Neural cell (in vitro differentiated cells): ENCODE results near the gene BTBD17. TPM values are rescaled to one million over a fixed set of nuclear protein-coding genes. Genes with fewer than 3 reads are reported as not detected.

Experiments used
- H2AFZ ChIP-seq: fragments of 200-600, 300-800 bp; sonication (generic), shearing (Covaris generic); 2 replicates; pipeline ENCODE4 v1.6.0; 2014; ENCODE audit warnings: low read depth, mild to moderate bottlenecking, antibody characterized with exemption, low read length, moderate library complexity
- H3F3A ChIP-seq: fragments of 200-600 bp; shearing (Covaris generic); 2 replicates; pipeline ENCODE4 v1.6.1; 2016; ENCODE audit warnings: mild to moderate bottlenecking, moderate library complexity, mixed read lengths, antibody characterized with exemption, low read length; ENCODE audit not compliant: insufficient read depth, poor library complexity, severe bottlenecking
- H3K27ac ChIP-seq: fragments of 200-600, 300-800 bp; sonication (generic), shearing (Covaris generic); 2 replicates; pipeline ENCODE4 v1.5.1; 2014; ENCODE audit warnings: mild to moderate bottlenecking, low read length, moderate library complexity
- H3K27me3 ChIP-seq: fragments of 300-800, 200-600 bp; sonication (generic), shearing (Covaris generic); 2 replicates; pipeline ENCODE4 v1.6.0; 2014; ENCODE audit warnings: mild to moderate bottlenecking, low read depth, low read length, moderate library complexity; ENCODE audit not compliant: insufficient read depth
- H3K36me3 ChIP-seq: fragments of 300-800, 200-600 bp; sonication (generic), shearing (Covaris generic); 2 replicates; pipeline ENCODE4 v1.5.1; 2014; ENCODE audit warnings: mild to moderate bottlenecking, antibody characterized with exemption, low read length, moderate library complexity; ENCODE audit not compliant: insufficient read depth
- H3K4me2 ChIP-seq: fragments of 300-800, 200-600 bp; sonication (generic), shearing (Covaris generic); 2 replicates; pipeline ENCODE4 v1.6.0; 2014; ENCODE audit warnings: mild to moderate bottlenecking, low read length
- H3K4me3 ChIP-seq: fragments of 300-800, 200-600 bp; sonication (generic), shearing (Covaris generic); 2 replicates; pipeline ENCODE4 v1.5.1; 2014; ENCODE audit warnings: mild to moderate bottlenecking, low read length, moderate library complexity
- H3K79me2 ChIP-seq: fragments of 200-600 bp; shearing (Covaris generic); replicated peaks from 2 replicates; pipeline ENCODE4 v1.6.0; 2014; ENCODE audit warnings: mild to moderate bottlenecking, low read length, moderate library complexity; ENCODE audit not compliant: insufficient read depth
- H3K9ac ChIP-seq: fragments of 300-800, 200-600 bp; sonication (generic), shearing (Covaris generic); 2 replicates; pipeline ENCODE4 v1.6.1; 2016; ENCODE audit warnings: mild to moderate bottlenecking, low read length, mixed read lengths
- H3K9me2 ChIP-seq: fragments of 200-600 bp; shearing (Covaris generic); 2 replicates; pipeline ENCODE4 v1.6.1; 2016; ENCODE audit warnings: mild to moderate bottlenecking, low read length, mixed read lengths; ENCODE audit not compliant: insufficient read depth
- H3K9me3 ChIP-seq: fragments of 200-600, 300-800 bp; sonication (generic), shearing (Covaris generic); 2 replicates; pipeline ENCODE4 v1.6.1; 2016; ENCODE audit warnings: mild to moderate bottlenecking, mixed run types, low read length, moderate library complexity, mixed read lengths
- H4K20me1 ChIP-seq: fragments of 200-600 bp; shearing (Covaris generic); 2 replicates; pipeline ENCODE4 v1.6.1; 2016; ENCODE audit warnings: mild to moderate bottlenecking, mixed run types; ENCODE audit not compliant: insufficient read depth
- CTCF ChIP-seq: fragments of 450-650 bp; IDR thresholded peaks from 2 replicates; pipeline ENCODE4 v1.5.1; 2014; ENCODE audit warnings: antibody characterized with exemption, mild to moderate bottlenecking, moderate library complexity; ENCODE audit not compliant: poor library complexity, severe bottlenecking
- EP300 ChIP-seq: fragments of 450-650 bp; conservative IDR thresholded peaks from 2 replicates; pipeline ENCODE4 v1.6.1; 2014; ENCODE audit warnings: antibody characterized with exemption, mild to moderate bottlenecking, moderate library complexity; ENCODE audit not compliant: poor library complexity, severe bottlenecking
- EZH2 ChIP-seq: fragments of 200-600, 300-800 bp; shearing (Covaris generic), sonication (generic); IDR thresholded peaks from 2 replicates; pipeline ENCODE4 v1.6.1; 2014; ENCODE audit warnings: antibody characterized with exemption, low read length, borderline replicate concordance, mild to moderate bottlenecking; ENCODE audit not compliant: insufficient read depth, poor library complexity, severe bottlenecking
- MXI1 ChIP-seq: fragments of 450-650 bp; conservative IDR thresholded peaks from 2 replicates; pipeline ENCODE4 v1.6.1; 2014; ENCODE audit warnings: antibody characterized with exemption, mild to moderate bottlenecking; ENCODE audit not compliant: poor library complexity, severe bottlenecking
- POLR2AphosphoS5 ChIP-seq: IDR thresholded peaks from 2 replicates; pipeline ENCODE4 v1.6.1; 2012
- RAD21 ChIP-seq: fragments of 450-650 bp; conservative IDR thresholded peaks from 2 replicates; pipeline ENCODE4 v1.6.1; 2014; ENCODE audit warnings: antibody characterized with exemption, mild to moderate bottlenecking, moderate library complexity
- REST ChIP-seq: IDR thresholded peaks from 2 replicates; pipeline ENCODE4 v1.6.1; 2012; ENCODE audit warnings: borderline replicate concordance
- SMC3 ChIP-seq: fragments of 450-650 bp; conservative IDR thresholded peaks from 2 replicates; pipeline ENCODE4 v1.6.1; 2014; ENCODE audit warnings: antibody characterized with exemption, mild to moderate bottlenecking, moderate library complexity; ENCODE audit not compliant: poor library complexity
- TAF1 ChIP-seq: IDR thresholded peaks from 2 replicates; pipeline ENCODE4 v1.6.1; 2012; ENCODE audit warnings: low read depth
- polyA plus RNA-seq: library from polyadenylated mRNA; depleted of rRNA; stranded (reverse); fragments of >200 nt; gene quantifications from 2 replicates; pipeline ENCODE4 v1.2.3, GENCODE V29; 2014

The BTBD17 gene
- polyA plus RNA-seq, 1 donor from 2014 or later = 5.3 TPM

GRCh38 chr17:74316220-74316619 is 45.4 kb downstream of the BTBD17 start:
- no peaks in the 10 kb centered on the region for H3F3A ChIP-seq
- no peaks in the 10 kb centered on the region for H3K36me3 ChIP-seq
- no peaks in the 10 kb centered on the region for H3K79me2 ChIP-seq
- no peak overlapping the region for H3K4me2 ChIP-seq
- H3K27ac ChIP-seq = no peak overlapping the region
- no peaks in the 10 kb centered on the region for H3K9me2 ChIP-seq
- H3K27me3 ChIP-seq = no peaks in the 10 kb centered on the region
- no peak overlapping the region for H2AFZ ChIP-seq
- H3K9ac ChIP-seq = no peak overlapping the region
- TF ChIP-seq SMC3 (no peak), MXI1 (no peak), POLR2AphosphoS5 (no peak), RAD21 (no peak), TAF1 (no peak), REST (no peak), EP300 (no peak), CTCF (no peak), EZH2 (no peak)
- H3K4me3 ChIP-seq = no peak overlapping the region
- no peaks in the 10 kb centered on the region for H4K20me1 ChIP-seq
- no peaks in the 10 kb centered on the region for H3K9me3 ChIP-seq

- Histone ChIP-seq H3K9me3 (no peaks in the 10 kb centered on the region), H3K4me3 (no peak overlapping the region), H3K27me3 (no peaks in the 10 kb centered on the region), H2AFZ (no peak overlapping the region), H3F3A (no peaks in the 10 kb centered on the region), H3K9me2 (no peaks in the 10 kb centered on the region), H3K9ac (no peak overlapping the region), H3K27ac (no peak overlapping the region), H3K4me2 (no peak overlapping the region), H3K36me3 (no peaks in the 10 kb centered on the region), H4K20me1 (no peaks in the 10 kb centered on the region), H3K79me2 (no peaks in the 10 kb centered on the region)
- TF ChIP-seq CTCF = no peak
- no peak for TF ChIP-seq REST
- no peak for TF ChIP-seq POLR2AphosphoS5
- TF ChIP-seq EP300 = no peak
- TF ChIP-seq MXI1 = no peak
- no peak for TF ChIP-seq EZH2
- TF ChIP-seq SMC3 = no peak
- TF ChIP-seq TAF1 = no peak
- no peak for TF ChIP-seq RAD21
Measured at GRCh38 chr17:74314877-74315276, 46.8 kb downstream of the BTBD17 start.
